DND-41 (cell line): Measurements from ENCODE around the gene MICAL3.

Source experiments
- ATAC-seq: fragments of 200-7000 bp; cut with Tn5 transposase; 3 replicates; pipeline ENCODE4 v1.9.1; 2021; ENCODE audit warnings: low read depth; ENCODE audit not compliant: insufficient read depth
- DNase-seq: peaks from one replicate; pipeline ENCODE4 v3.0.0-alpha.2; 2020
- H2AFZ ChIP-seq: 2 replicates; pipeline ENCODE4 v1.6.0; 2012; ENCODE audit warnings: low read depth, low read length
- H3K27ac ChIP-seq: 2 replicates; pipeline ENCODE4 v1.5.1; 2012; ENCODE audit warnings: low read length, inconsistent platforms
- H3K27me3 ChIP-seq: fragments of 200-600 bp; sonication (generic); 2 replicates; pipeline ENCODE4 v1.6.0; 2012; ENCODE audit warnings: low read length, mild to moderate bottlenecking, inconsistent platforms; ENCODE audit not compliant: insufficient read depth, poor library complexity
- H3K36me3 ChIP-seq: 2 replicates; pipeline ENCODE4 v1.5.1; 2012; ENCODE audit warnings: low read length, inconsistent platforms; ENCODE audit not compliant: insufficient read depth
- H3K4me1 ChIP-seq: 2 replicates; pipeline ENCODE4 v1.5.1; 2012; ENCODE audit warnings: mild to moderate bottlenecking, low read length; ENCODE audit not compliant: insufficient read depth
- H3K4me2 ChIP-seq: 2 replicates; pipeline ENCODE4 v1.6.0; 2012; ENCODE audit warnings: mild to moderate bottlenecking, moderate library complexity, low read length, inconsistent platforms; ENCODE audit not compliant: insufficient read depth
- H3K4me3 ChIP-seq, 2 experiments: fragments of 200-600 bp in 1 of 2; shearing (Covaris generic) in 1 of 2; 2 replicates each; pipeline ENCODE4 v1.5.1; 2012 to 2016; ENCODE audit warnings: inconsistent platforms in 2 of 2, low read length in 2 of 2, mild to moderate bottlenecking in 2 of 2, low read depth in 1 of 2, moderate library complexity in 1 of 2
- H3K79me2 ChIP-seq: 2 replicates; pipeline ENCODE4 v1.6.0; 2012; ENCODE audit warnings: low read length, inconsistent platforms; ENCODE audit not compliant: insufficient read depth
- H3K9ac ChIP-seq: 2 replicates; pipeline ENCODE4 v1.6.0; 2012; ENCODE audit warnings: low read depth, mild to moderate bottlenecking, inconsistent platforms, low read length, moderate library complexity
- H3K9me3 ChIP-seq: 2 replicates; pipeline ENCODE4 v1.5.1; 2012; ENCODE audit warnings: low read length, moderate library complexity, mild to moderate bottlenecking, inconsistent platforms; ENCODE audit not compliant: insufficient read depth, severe bottlenecking
- H4K20me1 ChIP-seq: 2 replicates; pipeline ENCODE4 v1.6.0; 2012; ENCODE audit warnings: low read length; ENCODE audit not compliant: insufficient read depth
- EZH2 ChIP-seq: IDR thresholded peaks from 3 replicates; pipeline ENCODE4 v1.6.1; 2012; ENCODE audit warnings: borderline replicate concordance, low read depth, mild to moderate bottlenecking, moderate library complexity, low read length, inconsistent platforms; ENCODE audit not compliant: severe bottlenecking
- TF ChIP-seq, protein P1 (sequence below): IDR thresholded peaks from 2 replicates; pipeline ENCODE4 v1.5.1; 2012; ENCODE audit warnings: borderline replicate concordance, low read length, moderate library complexity, mild to moderate bottlenecking; ENCODE audit not compliant: poor library complexity, severe bottlenecking; ENCODE audit errors: extremely low read depth

The MICAL3 gene

DNA sequence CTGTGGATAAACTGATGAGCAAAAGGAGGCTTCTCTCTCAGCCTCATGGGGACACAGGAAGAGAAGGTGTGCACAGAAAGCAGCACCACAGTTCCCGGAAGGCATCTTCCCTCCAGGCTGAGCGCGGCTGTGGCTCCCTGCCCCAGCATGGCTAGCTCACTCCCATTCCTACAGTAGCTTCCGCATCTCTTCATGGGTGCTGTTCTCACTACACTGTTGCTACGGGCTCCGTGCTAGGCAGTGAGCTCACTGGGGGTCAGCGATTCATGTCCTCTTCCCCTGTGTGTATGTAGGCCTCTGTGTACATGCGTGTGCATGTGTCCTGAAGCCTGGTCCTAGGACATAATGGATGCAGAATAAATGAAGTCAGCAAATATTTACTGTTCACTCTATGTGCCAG lies 64.3 kb downstream of the MICAL3 start:
- H3K4me3 ChIP-seq = no peak overlapping the region
- no peak overlapping the region for H3K27ac ChIP-seq
- H3K36me3 ChIP-seq = no peaks in the 10 kb centered on the region
- H3K4me2 ChIP-seq = no peak overlapping the region
- H2AFZ ChIP-seq = no peak overlapping the region
- H3K79me2 ChIP-seq = peaks cover 68% of the 10 kb centered on the region
- DNase-seq = no peak
- peaks cover 59% of the 10 kb centered on the region for H4K20me1 ChIP-seq
- H3K4me1 ChIP-seq = no peaks in the 10 kb centered on the region
- H3K9me3 ChIP-seq = no peaks in the 10 kb centered on the region
- H3K27me3 ChIP-seq = no peaks in the 10 kb centered on the region
- ATAC-seq = no peak
- no peak overlapping the region for H3K9ac ChIP-seq
- TF ChIP-seq, protein P1, sequence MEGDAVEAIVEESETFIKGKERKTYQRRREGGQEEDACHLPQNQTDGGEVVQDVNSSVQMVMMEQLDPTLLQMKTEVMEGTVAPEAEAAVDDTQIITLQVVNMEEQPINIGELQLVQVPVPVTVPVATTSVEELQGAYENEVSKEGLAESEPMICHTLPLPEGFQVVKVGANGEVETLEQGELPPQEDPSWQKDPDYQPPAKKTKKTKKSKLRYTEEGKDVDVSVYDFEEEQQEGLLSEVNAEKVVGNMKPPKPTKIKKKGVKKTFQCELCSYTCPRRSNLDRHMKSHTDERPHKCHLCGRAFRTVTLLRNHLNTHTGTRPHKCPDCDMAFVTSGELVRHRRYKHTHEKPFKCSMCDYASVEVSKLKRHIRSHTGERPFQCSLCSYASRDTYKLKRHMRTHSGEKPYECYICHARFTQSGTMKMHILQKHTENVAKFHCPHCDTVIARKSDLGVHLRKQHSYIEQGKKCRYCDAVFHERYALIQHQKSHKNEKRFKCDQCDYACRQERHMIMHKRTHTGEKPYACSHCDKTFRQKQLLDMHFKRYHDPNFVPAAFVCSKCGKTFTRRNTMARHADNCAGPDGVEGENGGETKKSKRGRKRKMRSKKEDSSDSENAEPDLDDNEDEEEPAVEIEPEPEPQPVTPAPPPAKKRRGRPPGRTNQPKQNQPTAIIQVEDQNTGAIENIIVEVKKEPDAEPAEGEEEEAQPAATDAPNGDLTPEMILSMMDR = no peak
- no peak for TF ChIP-seq EZH2

DNA sequence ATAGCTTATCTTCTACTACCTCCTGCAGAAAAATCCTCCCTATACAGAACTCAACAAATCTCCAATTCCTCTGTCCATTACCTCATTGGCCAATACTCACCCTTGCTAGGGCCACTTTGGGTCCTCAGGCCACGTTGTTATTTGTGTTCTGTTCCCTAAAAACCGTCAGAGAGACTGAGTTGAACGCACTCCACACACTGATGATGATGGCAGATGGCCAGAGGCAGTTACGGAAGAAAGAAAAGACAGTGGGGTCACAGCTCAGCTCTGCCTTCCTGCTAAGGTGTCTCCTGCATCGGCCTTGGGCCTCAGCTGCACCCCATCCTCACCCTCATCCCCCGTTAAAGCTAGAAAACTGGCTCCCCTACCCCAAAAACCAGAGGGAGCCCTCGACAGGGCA lies 66.2 kb downstream of the MICAL3 start:
- DNase-seq (no peak), ATAC-seq (no peak)
- peaks cover 65% of the 10 kb centered on the region for H3K79me2 ChIP-seq
- no peak for TF ChIP-seq EZH2
- TF ChIP-seq, protein P1 = no peak
- H3K27ac ChIP-seq = no peak overlapping the region
- H3K27me3 ChIP-seq = no peaks in the 10 kb centered on the region
- H3K4me2 ChIP-seq = no peak overlapping the region
- no peaks in the 10 kb centered on the region for H3K36me3 ChIP-seq
- H4K20me1 ChIP-seq = peaks cover 53% of the 10 kb centered on the region
- H3K4me1 ChIP-seq = no peaks in the 10 kb centered on the region
- no peaks in the 10 kb centered on the region for H3K9me3 ChIP-seq
- no peak overlapping the region for H2AFZ ChIP-seq
- H3K9ac ChIP-seq = no peak overlapping the region
- no peak overlapping the region for H3K4me3 ChIP-seq

DNA sequence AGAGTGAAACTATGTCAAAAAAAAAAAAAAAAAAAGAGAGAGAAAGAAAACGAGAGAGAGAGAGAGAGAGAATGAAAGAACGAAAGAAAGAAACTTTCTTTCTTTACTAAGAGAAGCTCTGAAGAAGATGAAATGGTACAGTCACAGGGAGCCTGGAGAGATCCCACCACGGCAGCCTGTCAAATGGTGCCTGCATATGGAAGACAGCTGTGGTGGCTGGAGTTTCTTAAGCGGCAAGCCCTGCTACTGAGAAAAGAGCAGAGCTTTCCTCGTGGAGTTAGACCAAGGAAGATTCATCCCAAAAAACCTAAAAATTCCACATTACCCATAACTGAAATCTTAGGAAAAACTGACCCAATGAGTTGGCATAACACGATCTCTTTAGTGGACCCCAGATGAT lies 66.7 kb downstream of the MICAL3 start:
- no peak for ATAC-seq
- peaks cover 52% of the 10 kb centered on the region for H4K20me1 ChIP-seq
- no peaks in the 10 kb centered on the region for H3K36me3 ChIP-seq
- H3K27me3 ChIP-seq = no peaks in the 10 kb centered on the region
- H3K4me2 ChIP-seq = no peak overlapping the region
- no peak overlapping the region for H3K4me3 ChIP-seq
- H3K9ac ChIP-seq = no peak overlapping the region
- no peaks in the 10 kb centered on the region for H3K9me3 ChIP-seq
- H3K79me2 ChIP-seq = peaks cover 66% of the 10 kb centered on the region
- TF ChIP-seq EZH2 = no peak
- TF ChIP-seq, protein P1 = no peak
- no peaks in the 10 kb centered on the region for H3K4me1 ChIP-seq
- DNase-seq = no peak
- H2AFZ ChIP-seq = no peak overlapping the region
- H3K27ac ChIP-seq = no peak overlapping the region

DNA sequence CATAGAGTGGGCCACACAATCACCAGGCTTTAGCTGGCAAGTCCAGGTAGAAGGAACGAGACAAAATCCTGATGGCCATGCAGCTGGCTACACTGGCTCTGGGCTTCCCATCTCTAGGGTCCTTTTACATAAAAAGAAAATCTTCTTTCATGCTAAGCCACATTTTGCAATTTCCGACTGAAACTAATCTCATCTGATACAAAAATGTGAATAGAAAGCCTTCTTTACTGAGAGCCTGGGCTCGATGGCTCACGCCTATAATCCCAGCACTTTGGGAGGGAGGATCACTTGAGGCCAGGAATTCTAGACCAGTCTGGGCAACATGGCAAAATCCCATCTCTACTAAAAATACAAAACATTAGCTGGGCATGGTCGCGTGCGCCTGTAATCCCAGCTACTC lies 67.2 kb downstream of the MICAL3 start:
- no peaks in the 10 kb centered on the region for H3K36me3 ChIP-seq
- H3K9me3 ChIP-seq = no peaks in the 10 kb centered on the region
- no peak overlapping the region for H3K4me3 ChIP-seq
- TF ChIP-seq, protein P1 = no peak
- TF ChIP-seq EZH2 = no peak
- H2AFZ ChIP-seq = no peak overlapping the region
- H3K27ac ChIP-seq = no peak overlapping the region
- no peak overlapping the region for H3K4me2 ChIP-seq
- no peaks in the 10 kb centered on the region for H3K4me1 ChIP-seq
- peaks cover 68% of the 10 kb centered on the region for H3K79me2 ChIP-seq
- H3K27me3 ChIP-seq = no peaks in the 10 kb centered on the region
- peaks cover 52% of the 10 kb centered on the region for H4K20me1 ChIP-seq
- H3K9ac ChIP-seq = no peak overlapping the region
- DNase-seq = no peak
- no peak for ATAC-seq
